Measurements from ENCODE around the gene ZNF519. TPM values are rescaled to one million over a fixed set of nuclear protein-coding genes. Genes with fewer than 3 reads are reported as not detected.
"Not testable (repeated sequence)": the region's sequence is repeated elsewhere in the genome, so short reads cannot be mapped to it uniquely, and the experiment has no call there.

The ZNF519 gene
- polyA plus RNA-seq, 1 donor (not counting 4 experiments of a cell fraction or from before 2014, with no cell fraction given): 3.6 TPM

GRCh38 chr18:14171301-14172141 is 39.3 kb upstream of the ZNF519 start:
- H3K36me3 ChIP-seq (ENCODE audit: control insufficient read depth in 2 of 2, extremely low read depth in 1 of 2, insufficient read depth in 2 of 2, low read length in 2 of 2); H3K4me2 ChIP-seq (ENCODE audit: control insufficient read depth, extremely low read depth, insufficient read depth, low read depth, low read length); DNase-seq (ENCODE audit: low read depth, low spot score); H3K9ac ChIP-seq (ENCODE audit: control insufficient read depth, extremely low read depth, insufficient read depth, low read length); dilution Hi-C loops (cut with MboI; ENCODE audit: extremely low pct_ligation_motif_present, low sequenced_read_pairs); H3K79me2 ChIP-seq (ENCODE audit: control insufficient read depth, insufficient read depth, low read length); H3K27me3 ChIP-seq (ENCODE audit: control insufficient read depth, extremely low read depth, insufficient read depth, low read length); H2AFZ ChIP-seq (ENCODE audit: control insufficient read depth, low read length); H3K9me1 ChIP-seq (ENCODE audit: control insufficient read depth, extremely low read depth, insufficient read depth, low read length); H3K4me1 ChIP-seq (ENCODE audit: control insufficient read depth, extremely low read depth, insufficient read depth, low read length); H3K4me3 ChIP-seq (ENCODE audit: control insufficient read depth in 2 of 3, extremely low read depth in 1 of 3, insufficient read depth in 2 of 3, low read depth in 1 of 3, low read length in 3 of 3); H4K20me1 ChIP-seq (ENCODE audit: control insufficient read depth, extremely low read depth, insufficient read depth, low read length); H3K27ac ChIP-seq (ENCODE audit: control insufficient read depth, insufficient read depth, low read length); H3K9me3 ChIP-seq (ENCODE audit: control insufficient read depth, low read depth, low read length); FAIRE-seq: not testable (repeated sequence)

- H3K36me3 ChIP-seq (ENCODE audit: control insufficient read depth in 2 of 2, extremely low read depth in 1 of 2, insufficient read depth in 2 of 2, low read length in 2 of 2); H3K9me3 ChIP-seq (ENCODE audit: control insufficient read depth, low read depth, low read length); H3K9me1 ChIP-seq (ENCODE audit: control insufficient read depth, extremely low read depth, insufficient read depth, low read length); H4K20me1 ChIP-seq (ENCODE audit: control insufficient read depth, extremely low read depth, insufficient read depth, low read length); H3K4me1 ChIP-seq (ENCODE audit: control insufficient read depth, extremely low read depth, insufficient read depth, low read length); FAIRE-seq; H2AFZ ChIP-seq (ENCODE audit: control insufficient read depth, low read length); H3K27me3 ChIP-seq (ENCODE audit: control insufficient read depth, extremely low read depth, insufficient read depth, low read length); H3K4me2 ChIP-seq (ENCODE audit: control insufficient read depth, extremely low read depth, insufficient read depth, low read depth, low read length); H3K27ac ChIP-seq (ENCODE audit: control insufficient read depth, insufficient read depth, low read length); H3K79me2 ChIP-seq (ENCODE audit: control insufficient read depth, insufficient read depth, low read length); H3K9ac ChIP-seq (ENCODE audit: control insufficient read depth, extremely low read depth, insufficient read depth, low read length); dilution Hi-C loops (cut with MboI; ENCODE audit: extremely low pct_ligation_motif_present, low sequenced_read_pairs); DNase-seq (ENCODE audit: low read depth, low spot score); H3K4me3 ChIP-seq (ENCODE audit: control insufficient read depth in 2 of 3, extremely low read depth in 1 of 3, insufficient read depth in 2 of 3, low read depth in 1 of 3, low read length in 3 of 3): not testable (repeated sequence)
Observed at GRCh38 chr18:14170367-14171036, 38.3 kb upstream of the ZNF519 start.

GRCh38 chr18:14162915-14163314 is 30.7 kb upstream of the ZNF519 start:
- FAIRE-seq; DNase-seq (ENCODE audit: low read depth, low spot score): not testable (repeated sequence)

GRCh38 chr18:14151564-14152113 is 19.4 kb upstream of the ZNF519 start:
- H3K4me3 ChIP-seq (ENCODE audit: control insufficient read depth in 2 of 3, extremely low read depth in 1 of 3, insufficient read depth in 2 of 3, low read depth in 1 of 3, low read length in 3 of 3); H3K9me1 ChIP-seq (ENCODE audit: control insufficient read depth, extremely low read depth, insufficient read depth, low read length); H3K4me1 ChIP-seq (ENCODE audit: control insufficient read depth, extremely low read depth, insufficient read depth, low read length); H3K27ac ChIP-seq (ENCODE audit: control insufficient read depth, insufficient read depth, low read length); H4K20me1 ChIP-seq (ENCODE audit: control insufficient read depth, extremely low read depth, insufficient read depth, low read length); DNase-seq (ENCODE audit: low read depth, low spot score); dilution Hi-C loops (cut with MboI; ENCODE audit: extremely low pct_ligation_motif_present, low sequenced_read_pairs); H2AFZ ChIP-seq (ENCODE audit: control insufficient read depth, low read length); H3K36me3 ChIP-seq (ENCODE audit: control insufficient read depth in 2 of 2, extremely low read depth in 1 of 2, insufficient read depth in 2 of 2, low read length in 2 of 2); H3K9ac ChIP-seq (ENCODE audit: control insufficient read depth, extremely low read depth, insufficient read depth, low read length); H3K79me2 ChIP-seq (ENCODE audit: control insufficient read depth, insufficient read depth, low read length); FAIRE-seq; H3K4me2 ChIP-seq (ENCODE audit: control insufficient read depth, extremely low read depth, insufficient read depth, low read depth, low read length); H3K27me3 ChIP-seq (ENCODE audit: control insufficient read depth, extremely low read depth, insufficient read depth, low read length); H3K9me3 ChIP-seq (ENCODE audit: control insufficient read depth, low read depth, low read length): not testable (repeated sequence)

More at GRCh38 chr18:14162915-14163314, 30.7 kb upstream of the ZNF519 start:
- H3K79me2 ChIP-seq (ENCODE audit: control insufficient read depth, insufficient read depth, low read length); dilution Hi-C loops (cut with MboI; ENCODE audit: extremely low pct_ligation_motif_present, low sequenced_read_pairs); H3K9me1 ChIP-seq (ENCODE audit: control insufficient read depth, extremely low read depth, insufficient read depth, low read length); H3K4me3 ChIP-seq (ENCODE audit: control insufficient read depth in 2 of 3, extremely low read depth in 1 of 3, insufficient read depth in 2 of 3, low read depth in 1 of 3, low read length in 3 of 3); H2AFZ ChIP-seq (ENCODE audit: control insufficient read depth, low read length); H3K4me2 ChIP-seq (ENCODE audit: control insufficient read depth, extremely low read depth, insufficient read depth, low read depth, low read length); H4K20me1 ChIP-seq (ENCODE audit: control insufficient read depth, extremely low read depth, insufficient read depth, low read length); H3K4me1 ChIP-seq (ENCODE audit: control insufficient read depth, extremely low read depth, insufficient read depth, low read length); H3K27ac ChIP-seq (ENCODE audit: control insufficient read depth, insufficient read depth, low read length); H3K9me3 ChIP-seq (ENCODE audit: control insufficient read depth, low read depth, low read length); H3K9ac ChIP-seq (ENCODE audit: control insufficient read depth, extremely low read depth, insufficient read depth, low read length); H3K27me3 ChIP-seq (ENCODE audit: control insufficient read depth, extremely low read depth, insufficient read depth, low read length); H3K36me3 ChIP-seq (ENCODE audit: control insufficient read depth in 2 of 2, extremely low read depth in 1 of 2, insufficient read depth in 2 of 2, low read length in 2 of 2): not testable (repeated sequence)
